Measurements from ENCODE around the gene IFT88. TPM values are rescaled to one million over a fixed set of nuclear protein-coding genes. Genes with fewer than 3 reads are reported as not detected.

IFT88 gene
- total and polyA plus RNA-seq, 9 of the 15 experiments (the other 6 are each of a cell fraction or from before 2014, with no cell fraction given) = 8.3 to 13.5 (median 10.0) TPM

- no peak for TF ChIP-seq CHD7 (IDR thresholded peaks at IDR 0.05; ENCODE audit: low read depth, low read length)
- no peak for TF ChIP-seq ZNF766 (CRISPR knock-in tag; conservative IDR thresholded peaks at IDR 0.05)
- TF ChIP-seq NR4A1 (CRISPR knock-in tag; IDR thresholded peaks at IDR 0.05) = no peak
- TF ChIP-seq NR4A1 (tag; IDR thresholded peaks at IDR 0.05) = no peak
- TF ChIP-seq ZC3H8 (IDR thresholded peaks at IDR 0.05) = no peak
- TF ChIP-seq RNF219 (CRISPR knock-in tag; IDR thresholded peaks at IDR 0.05) = no peak
- no peak for TF ChIP-seq XRCC4 (IDR thresholded peaks at IDR 0.05; ENCODE audit: extremely low read depth, insufficient read depth, insufficient read length)
These were observed 80.8 kb downstream of the IFT88 start (continued) for GRCh38 chr13:20647758-20648157.

All from K562 (cell line).